Epithelial cell of esophagus (primary cell): Measurements from ENCODE around the gene EFEMP2.

Source experiments
- DNase-seq: peaks from one replicate; pipeline ENCODE4 v3.0.0; 2010; ENCODE audit warnings: low read depth
- H3K4me3 ChIP-seq: 2 replicates; pipeline ENCODE4 v1.5.1; 2011; ENCODE audit warnings: mild to moderate bottlenecking, low read length, control low read depth
- CTCF ChIP-seq: IDR thresholded peaks from 2 replicates; pipeline ENCODE4 v1.5.1; 2011; ENCODE audit warnings: low read depth, mild to moderate bottlenecking, low read length, control low read depth, inconsistent platforms; ENCODE audit not compliant: insufficient read depth; ENCODE audit errors: missing control alignments

The EFEMP2 gene

GRCh38 chr11:65862941-65863888 lies 9.4 kb downstream of the EFEMP2 start:
- no peak overlapping the region for H3K4me3 ChIP-seq
- TF ChIP-seq CTCF, result no peak
- DNase-seq, result no peak

- no peak for DNase-seq
- no peak overlapping the region for H3K4me3 ChIP-seq
Observed at GRCh38 chr11:65862191-65862735, 10.3 kb downstream of the EFEMP2 start.

GRCh38 chr11:65861533-65862183 lies 10.9 kb downstream of the EFEMP2 start:
- TF ChIP-seq CTCF, result no peak
- DNase-seq, result no peak
- peak overlapping the region; percentile 92 for H3K4me3 ChIP-seq

More at GRCh38 chr11:65862191-65862735, 10.3 kb downstream of the EFEMP2 start:
- TF ChIP-seq CTCF, result no peak

- TF ChIP-seq CTCF, result no peak
- peak overlapping the region; percentile 92 for H3K4me3 ChIP-seq
- DNase-seq, result peak; percentile 28
Observed at GRCh38 chr11:65861165-65861505, 11.5 kb downstream of the EFEMP2 start.

- DNase-seq, result peak; percentile 99
- peak; percentile 90 for TF ChIP-seq CTCF
Observed at GRCh38 chr11:65860278-65861164, 12.1 kb downstream of the EFEMP2 start, which contains the start of gene MUS81. TSS of gene MUS81 (plus strand) at chr11:65860433. CDS start at chr11:65860754, 321 bp downstream.

GRCh38 chr11:65859812-65860277 lies 12.8 kb downstream of the EFEMP2 start:
- no peak for TF ChIP-seq CTCF
- no peak for DNase-seq
- peak overlapping the region; percentile 92 for H3K4me3 ChIP-seq

More at GRCh38 chr11:65860278-65861164, 12.1 kb downstream of the EFEMP2 start, which contains the start of gene MUS81:
- H3K4me3 ChIP-seq, result peak within 1 kb of the TSS; percentile 92
